Nephron (organoid): ENCODE data around the gene AMBRA1.

Experiments
- H3K27ac Mint-ChIP-seq, 3 experiments: 2 replicates each; pipeline ENCODE4 v1.8.0; 2020; ENCODE audit warnings: mixed read lengths in 3 of 3, mild to moderate bottlenecking in 2 of 3, moderate library complexity in 1 of 3
- H3K27me3 Mint-ChIP-seq: 2 replicates; pipeline ENCODE4 v1.8.0; 2021; ENCODE audit warnings: low read depth, mild to moderate bottlenecking, moderate library complexity, mixed read lengths
- H3K36me3 Mint-ChIP-seq: 2 replicates; pipeline ENCODE4 v1.8.0; 2020; ENCODE audit warnings: low read depth, mixed read lengths
- H3K4me1 Mint-ChIP-seq: 2 replicates; pipeline ENCODE4 v1.8.0; 2020; ENCODE audit warnings: mixed read lengths
- H3K4me3 Mint-ChIP-seq, 3 experiments: 2 replicates each; pipeline ENCODE4 v1.8.0; 2020; ENCODE audit warnings: mild to moderate bottlenecking in 3 of 3, mixed read lengths in 3 of 3, moderate library complexity in 2 of 3
- H3K9me3 Mint-ChIP-seq: 2 replicates; pipeline ENCODE4 v1.8.0; 2020; ENCODE audit warnings: mixed read lengths
- CTCF ChIP-seq, 3 experiments: fragments of 200-600 bp; sonication (generic); IDR thresholded peaks; one replicate each; pipeline ENCODE4 v1.5.0; 2021; ENCODE audit warnings: antibody characterized with exemption in 3 of 3; ENCODE audit not compliant: unreplicated experiment in 3 of 3

Gene AMBRA1

GRCh38 chr11:46348566-46349401 is 245.0 kb downstream of the AMBRA1 start:
- Mint-ChIP-seq H3K27me3 (peaks cover 16% of the 10 kb centered on the region), H3K36me3 (no peaks in the 10 kb centered on the region), H3K9me3 (no peaks in the 10 kb centered on the region), H3K4me3 (peak overlapping the region; percentile 85 to 92 (median 89)), H3K27ac (peak overlapping the region in 1 of 3 experiments; percentile 29), H3K4me1 (peaks cover 56% of the 10 kb centered on the region)
- no peak for TF ChIP-seq CTCF (IDR thresholded peaks at IDR 0.05; ENCODE audit: unreplicated experiment in 3 of 3)

- no peak for TF ChIP-seq CTCF (IDR thresholded peaks at IDR 0.05; ENCODE audit: unreplicated experiment in 3 of 3)
- no peak overlapping the region for H3K27ac Mint-ChIP-seq
- no peaks in the 10 kb centered on the region for H3K9me3 Mint-ChIP-seq
- H3K4me3 Mint-ChIP-seq: peak overlapping the region; percentile 85 to 92 (median 89)
- peaks cover 16% of the 10 kb centered on the region for H3K27me3 Mint-ChIP-seq
- no peaks in the 10 kb centered on the region for H3K36me3 Mint-ChIP-seq
- peaks cover 56% of the 10 kb centered on the region for H3K4me1 Mint-ChIP-seq
Measured at GRCh38 chr11:46347637-46348311, 246.0 kb downstream of the AMBRA1 start.

DNA sequence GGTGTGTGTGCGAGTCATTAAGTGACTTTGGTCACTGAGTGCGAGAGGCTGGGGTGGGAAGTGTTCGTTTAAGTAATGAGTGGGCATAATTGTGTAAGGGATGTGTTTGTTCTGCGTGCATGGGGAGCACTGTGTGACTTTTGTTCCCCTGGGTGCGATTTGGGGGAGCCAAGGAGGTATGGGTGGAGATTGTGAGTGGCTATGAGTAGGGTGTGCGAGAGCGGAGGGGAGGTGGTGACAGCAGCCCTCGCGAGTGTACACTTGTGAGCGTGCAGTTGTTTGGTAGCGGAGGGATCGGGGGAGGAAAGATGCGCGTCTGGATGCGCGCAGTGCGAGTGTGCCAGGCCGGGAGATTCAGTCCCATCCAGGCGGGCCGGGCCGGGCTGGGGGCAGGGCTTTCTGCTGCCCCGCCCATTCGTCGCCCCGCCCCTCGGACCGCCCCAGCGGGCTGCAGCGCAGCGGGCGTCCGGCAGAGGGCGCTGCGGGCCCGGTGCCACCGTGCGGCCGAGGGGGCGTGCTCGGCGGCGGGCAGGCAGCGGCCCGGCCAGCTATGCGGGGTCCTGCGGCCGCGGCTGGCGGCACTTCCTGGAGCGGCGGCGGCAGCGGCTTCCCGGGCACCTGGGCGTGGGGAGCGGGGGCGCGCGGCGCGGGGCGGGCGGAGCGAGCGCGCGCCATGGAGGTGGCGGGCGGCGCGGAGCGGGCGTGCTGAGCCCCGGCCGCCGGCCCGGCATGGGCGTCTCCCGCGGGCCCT is 246.8 kb downstream of the AMBRA1 start, which contains the start of gene DGKZ:
TSS of gene DGKZ (plus strand) at position 578 of the 751 bp plus-strand sequence. CDS start 197 bp downstream, outside the sequence.
- Mint-ChIP-seq H3K4me3 (peak within 1 kb of the TSS; percentile 85 to 92 (median 89)), H3K36me3 (no peaks in the 10 kb centered on the region), H3K27me3 (peaks cover 16% of the 10 kb centered on the region), H3K27ac (peak within 1 kb of the TSS in 2 of 3 experiments; percentile 2 to 46), H3K4me1 (peaks cover 60% of the 10 kb centered on the region), H3K9me3 (no peaks in the 10 kb centered on the region)
- peak; percentile 72 to 81 (median 74) for TF ChIP-seq CTCF (IDR thresholded peaks at IDR 0.05; ENCODE audit: unreplicated experiment in 3 of 3)
